Fibroblast of lung (primary cell): Measurements from ENCODE around the gene VAPB. TPM values are rescaled to one million over a fixed set of nuclear protein-coding genes. Genes with fewer than 3 reads are reported as not detected.

Source experiments
- DNase-seq, 2 donors: peaks; one replicate each; pipeline versions ENCODE4 v3.0.0 to v3.0.0-alpha.2; 2010; ENCODE audit warnings: low read depth in 2 of 2
- H2AFZ ChIP-seq: 2 replicates; pipeline ENCODE4 v1.5.1; 2012; ENCODE audit warnings: low read length, control low read depth, inconsistent platforms
- H3K27ac ChIP-seq: 2 replicates; pipeline ENCODE4 v1.5.1; 2011; ENCODE audit warnings: low read length, control low read depth; ENCODE audit not compliant: insufficient read depth
- H3K27me3 ChIP-seq: 2 replicates; pipeline ENCODE4 v1.5.1; 2011; ENCODE audit warnings: mild to moderate bottlenecking, low read length; ENCODE audit not compliant: control insufficient read depth, insufficient read depth
- H3K36me3 ChIP-seq: 2 replicates; pipeline ENCODE4 v1.5.1; 2011; ENCODE audit warnings: low read length; ENCODE audit not compliant: control insufficient read depth, insufficient read depth
- H3K4me1 ChIP-seq: 2 replicates; pipeline ENCODE4 v1.5.1; 2011; ENCODE audit warnings: low read length; ENCODE audit not compliant: control insufficient read depth, insufficient read depth; ENCODE audit errors: extremely low read depth
- H3K4me2 ChIP-seq: 2 replicates; pipeline ENCODE4 v1.5.1; 2011; ENCODE audit warnings: low read length, control low read depth; ENCODE audit not compliant: insufficient read depth; ENCODE audit errors: extremely low read depth
- H3K4me3 ChIP-seq, 4 experiments: fragments of 200-600 bp in 1 of 4; sonication (generic) in 1 of 4; replicated peaks in 1 of 4; 2 replicates each; pipeline ENCODE4 v1.5.1; 2011 to 2016; ENCODE audit warnings: low read length in 4 of 4, low read depth in 3 of 4, mild to moderate bottlenecking in 3 of 4, control low read depth in 2 of 4, inconsistent platforms in 1 of 4, mixed read lengths in 1 of 4; ENCODE audit not compliant: insufficient read depth in 1 of 4; ENCODE audit errors: control extremely low read depth in 1 of 4
- H3K79me2 ChIP-seq: 2 replicates; pipeline ENCODE4 v1.5.1; 2012; ENCODE audit warnings: mild to moderate bottlenecking, low read length, inconsistent platforms; ENCODE audit not compliant: control insufficient read depth, insufficient read depth
- H3K9ac ChIP-seq: 2 replicates; pipeline ENCODE4 v1.5.1; 2011; ENCODE audit warnings: mild to moderate bottlenecking, low read length, control low read depth; ENCODE audit not compliant: insufficient read depth
- H3K9me3 ChIP-seq: 2 replicates; pipeline ENCODE4 v1.5.1; 2012; ENCODE audit warnings: low read depth, low read length; ENCODE audit not compliant: control insufficient read depth, insufficient read depth
- H4K20me1 ChIP-seq: 2 replicates; pipeline ENCODE4 v1.5.1; 2011; ENCODE audit warnings: low read length; ENCODE audit not compliant: control insufficient read depth, insufficient read depth; ENCODE audit errors: extremely low read depth
- CTCF ChIP-seq, 2 donors: IDR thresholded peaks in 1 of 2; conservative IDR thresholded peaks in 1 of 2; 1 replicate in 1 of 2; 2 replicates in 1 of 2; pipeline ENCODE4 v1.5.1; 2011 to 2012; ENCODE audit warnings: low read length in 2 of 2, control low read depth in 1 of 2, inconsistent platforms in 1 of 2, low read depth in 1 of 2, mild to moderate bottlenecking in 1 of 2
- EZH2 ChIP-seq: IDR thresholded peaks from 2 replicates; pipeline ENCODE4 v1.5.1; 2012; ENCODE audit warnings: low read length, control low read depth, mild to moderate bottlenecking; ENCODE audit errors: missing control alignments
- polyA plus RNA-seq, 2 donors: library from polyadenylated mRNA; depleted of rRNA in 1 of 2; stranded (reverse) in 1 of 2; unstranded in 1 of 2; fragments of >200 nt; gene quantifications; 2 replicates each; pipeline ENCODE4 v1.2.1, GENCODE V29; 2011 to 2012; ENCODE audit warnings: missing spikeins in 1 of 2
- total RNA-seq: library from RNA; depleted of rRNA; stranded (reverse); fragments of >200 nt; gene quantifications from 2 replicates; pipeline ENCODE4 v1.2.1, GENCODE V29; 2014

The VAPB gene
- total and polyA plus RNA-seq, 2 donors (not counting 1 experiment from before 2014, with no cell fraction given): 13.0 to 43.7 TPM

DNA sequence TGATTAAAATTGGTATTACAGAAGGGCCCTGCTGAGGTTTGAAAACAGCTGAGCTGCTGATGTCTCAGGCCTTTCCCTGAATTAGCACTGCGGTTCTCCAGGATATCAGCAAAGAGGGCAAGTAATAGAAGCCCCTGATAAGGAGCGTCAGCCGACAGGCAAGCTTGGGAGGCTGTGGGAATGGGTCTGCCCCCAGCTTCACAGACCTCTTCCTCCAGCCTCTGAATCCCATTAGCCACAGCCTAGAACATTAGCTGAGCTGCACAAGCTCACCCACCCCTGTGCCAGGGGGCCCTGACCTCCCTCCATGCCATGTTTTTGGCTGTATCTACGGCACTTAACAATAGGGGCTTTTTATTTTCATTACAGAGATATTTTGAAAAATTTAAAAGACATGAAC lies 59.9 kb downstream of the VAPB start:
- Histone ChIP-seq H3K27ac (no peak overlapping the region), H3K36me3 (peaks cover 6% of the 10 kb centered on the region), H3K4me3 (no peak overlapping the region), H3K4me2 (no peak overlapping the region), H3K79me2 (peaks cover under 1% of the 10 kb centered on the region), H3K9me3 (no peaks in the 10 kb centered on the region), H4K20me1 (no peaks in the 10 kb centered on the region), H3K9ac (no peak overlapping the region), H3K4me1 (no peaks in the 10 kb centered on the region), H3K27me3 (no peaks in the 10 kb centered on the region), H2AFZ (no peak overlapping the region)
- no peak for TF ChIP-seq CTCF (conservative IDR thresholded peaks at IDR 0.05 in 1 of 2, IDR thresholded peaks at IDR 0.05 in 1 of 2; ENCODE audit: low read depth in 1 of 2, low read length in 2 of 2)
- no peak for TF ChIP-seq EZH2
- DNase-seq: no peak

GRCh38 chr20:58449681-58450221 lies 60.7 kb downstream of the VAPB start:
- Histone ChIP-seq H3K4me2 (no peak overlapping the region), H2AFZ (no peak overlapping the region), H3K27ac (no peak overlapping the region), H3K9me3 (no peaks in the 10 kb centered on the region), H3K79me2 (no peaks in the 10 kb centered on the region), H3K27me3 (no peaks in the 10 kb centered on the region), H3K4me1 (no peaks in the 10 kb centered on the region), H3K9ac (no peak overlapping the region), H3K36me3 (peaks cover 4% of the 10 kb centered on the region), H3K4me3 (no peak overlapping the region), H4K20me1 (no peaks in the 10 kb centered on the region)
- no peak for DNase-seq
- no peak for TF ChIP-seq EZH2
- no peak for TF ChIP-seq CTCF (conservative IDR thresholded peaks at IDR 0.05 in 1 of 2, IDR thresholded peaks at IDR 0.05 in 1 of 2; ENCODE audit: low read depth in 1 of 2, low read length in 2 of 2)

DNA sequence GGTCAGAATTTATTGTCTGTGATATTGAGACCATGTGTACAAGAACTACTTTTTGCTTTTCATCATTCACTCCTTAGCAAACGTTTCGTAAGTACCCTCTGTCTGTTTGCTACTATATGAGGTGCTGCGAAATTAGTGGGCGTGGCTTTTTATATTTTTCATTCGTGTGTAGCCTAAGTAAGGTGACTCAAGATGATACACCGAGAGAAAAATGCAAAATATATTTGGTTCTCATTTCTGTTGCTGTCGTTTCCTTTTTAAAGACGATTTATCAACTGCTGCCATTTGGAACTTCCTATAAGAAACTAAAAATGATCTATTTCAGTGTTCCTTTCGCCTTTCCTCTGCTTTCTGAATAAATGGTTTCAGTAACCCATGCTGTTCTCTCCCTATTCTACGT lies 61.2 kb downstream of the VAPB start:
- DNase-seq: no peak
- Histone ChIP-seq H3K9ac (no peak overlapping the region), H3K4me2 (no peak overlapping the region), H3K79me2 (no peaks in the 10 kb centered on the region), H4K20me1 (no peaks in the 10 kb centered on the region), H3K36me3 (peaks cover 4% of the 10 kb centered on the region), H3K27me3 (no peaks in the 10 kb centered on the region), H3K9me3 (no peaks in the 10 kb centered on the region), H3K4me3 (no peak overlapping the region), H3K4me1 (no peaks in the 10 kb centered on the region), H2AFZ (no peak overlapping the region), H3K27ac (no peak overlapping the region)
- TF ChIP-seq CTCF (conservative IDR thresholded peaks at IDR 0.05 in 1 of 2, IDR thresholded peaks at IDR 0.05 in 1 of 2; ENCODE audit: low read depth in 1 of 2, low read length in 2 of 2) (no peak), EZH2 (no peak)
